Measurements from ENCODE around the gene GALNT10.
"Not testable (repeated sequence)": the region's sequence is repeated elsewhere in the genome, so short reads cannot be mapped to it uniquely, and the experiment has no call there.

The GALNT10 gene

GRCh38 chr5:154190595-154191304 lies at the start of gene GALNT10:
TSS of gene GALNT10 (plus strand) at chr5:154190733. CDS start at chr5:154190867, 134 bp downstream.
- DNase-seq, result peak; percentile 18

GRCh38 chr5:154141745-154142221 lies 48.8 kb upstream of the GALNT10 start:
- DNase-seq, result no peak

- DNase-seq, result no peak
Observed at GRCh38 chr5:154143211-154143641, 47.3 kb upstream of the GALNT10 start.

- no peak for DNase-seq
Observed at GRCh38 chr5:154145268-154145667, 45.3 kb upstream of the GALNT10 start.

GRCh38 chr5:154146409-154146808 lies 44.1 kb upstream of the GALNT10 start:
- DNase-seq, result no peak

- no peak for DNase-seq
Observed at GRCh38 chr5:154147666-154148065, 42.9 kb upstream of the GALNT10 start.

- not testable (repeated sequence) for DNase-seq
Observed at GRCh38 chr5:154150471-154150870, 40.1 kb upstream of the GALNT10 start.

GRCh38 chr5:154157483-154158378 lies 32.8 kb upstream of the GALNT10 start:
- no peak for DNase-seq

GRCh38 chr5:154158379-154158737 lies 32.2 kb upstream of the GALNT10 start:
- DNase-seq, result no peak

GRCh38 chr5:154159343-154159742 lies 31.2 kb upstream of the GALNT10 start:
- no peak for DNase-seq

- DNase-seq, result no peak
Observed at GRCh38 chr5:154162539-154163151, 27.9 kb upstream of the GALNT10 start.

GRCh38 chr5:154163327-154164248 lies 26.9 kb upstream of the GALNT10 start:
- no peak for DNase-seq

GRCh38 chr5:154164249-154164581 lies 26.3 kb upstream of the GALNT10 start:
- DNase-seq, result no peak

GRCh38 chr5:154165886-154166285 lies 24.6 kb upstream of the GALNT10 start:
- no peak for DNase-seq

GRCh38 chr5:154166901-154167791 lies 23.4 kb upstream of the GALNT10 start:
- no peak for DNase-seq

GRCh38 chr5:154168395-154168794 lies 22.1 kb upstream of the GALNT10 start:
- no peak for DNase-seq

- DNase-seq, result no peak
Observed at GRCh38 chr5:154172785-154173184, 17.7 kb upstream of the GALNT10 start.

- no peak for DNase-seq
Observed at GRCh38 chr5:154174091-154174490, 16.4 kb upstream of the GALNT10 start.

- no peak for DNase-seq
Observed at GRCh38 chr5:154176181-154176580, 14.4 kb upstream of the GALNT10 start.

- DNase-seq, result no peak
Observed at GRCh38 chr5:154178661-154179060, 11.9 kb upstream of the GALNT10 start.

All from NCI-H2227 treated with DMSO at 0.1 percent for 48 hours (cell line).